GM12875 (cell line): ENCODE data around the gene DOCK3.
"Not testable (repeated sequence)": the region's sequence is repeated elsewhere in the genome, so short reads cannot be mapped to it uniquely, and the experiment has no call there.

ENCODE experiments used
- H3K4me3 ChIP-seq: one replicate; pipeline ENCODE4 v1.5.1; 2011; ENCODE audit warnings: low read depth, low read length, control low read depth
- CTCF ChIP-seq: IDR thresholded peaks from 2 replicates; pipeline ENCODE4 v1.5.1; 2011; ENCODE audit warnings: low read depth, mild to moderate bottlenecking, control low read depth, inconsistent platforms, low read length, moderate library complexity, borderline replicate concordance; ENCODE audit not compliant: insufficient read depth

Gene DOCK3

DNA sequence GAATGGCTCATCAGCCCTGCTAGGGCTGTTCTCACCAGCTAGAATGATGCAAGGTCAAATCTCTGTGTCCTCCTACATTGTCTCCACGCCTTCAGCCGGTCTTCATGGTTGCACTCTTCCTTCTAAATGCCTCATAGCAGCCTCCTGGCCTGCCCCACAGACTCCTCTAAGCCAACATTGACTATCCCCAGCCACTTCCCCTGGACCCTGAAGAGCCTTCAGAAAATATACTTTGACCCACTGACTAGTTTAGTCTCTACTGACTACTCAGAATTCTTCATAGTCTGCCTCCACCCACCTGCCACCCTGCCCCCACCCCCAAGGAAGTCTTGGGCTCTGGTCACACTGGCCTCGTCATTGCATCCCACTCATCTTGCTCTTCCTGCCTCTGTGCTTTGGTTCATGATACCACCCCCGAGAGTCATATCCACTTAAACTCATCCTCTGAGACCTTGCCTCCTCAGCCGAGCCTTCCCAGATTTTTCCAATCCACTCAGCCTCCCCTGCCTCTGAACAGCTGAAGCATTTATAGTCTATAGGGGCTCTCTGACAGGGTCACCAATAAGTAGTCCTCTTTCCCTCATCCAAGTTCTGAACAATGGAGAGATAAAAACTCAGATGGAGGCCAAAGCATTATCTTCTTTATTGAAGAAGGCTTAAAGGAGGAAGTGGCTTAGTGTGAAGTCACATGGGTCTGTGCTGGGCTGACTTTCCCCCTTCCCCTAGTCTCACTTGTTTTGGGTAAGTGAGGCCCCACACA, 9.5 kb upstream of the DOCK3 start:
- H3K4me3 ChIP-seq: no peak overlapping the region
- no peak for TF ChIP-seq CTCF

- not testable (repeated sequence) for H3K4me3 ChIP-seq
Observed at GRCh38 chr3:50665841-50666115, 8.9 kb upstream of the DOCK3 start.

GRCh38 chr3:50666837-50667236, 7.9 kb upstream of the DOCK3 start:
- TF ChIP-seq CTCF: no peak
- no peak overlapping the region for H3K4me3 ChIP-seq

DNA sequence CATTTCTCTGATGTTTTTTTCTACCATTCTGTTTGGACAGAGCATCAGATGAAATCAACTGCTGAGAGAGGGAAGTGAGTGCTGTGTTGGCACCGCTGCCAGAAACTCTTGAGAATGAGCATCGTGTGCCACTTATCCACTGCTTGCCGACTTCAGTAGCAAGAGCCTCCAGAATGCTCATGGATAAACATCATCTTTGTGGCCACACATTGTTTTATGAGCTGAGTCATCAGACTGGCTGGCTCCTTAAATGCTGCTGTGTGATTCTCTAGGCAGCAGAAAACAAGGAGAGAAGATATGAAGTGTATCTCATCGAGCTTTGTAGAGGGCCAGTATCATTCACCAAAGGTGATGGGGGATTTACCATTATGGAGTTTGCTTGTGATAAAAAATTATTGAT, 3.4 kb upstream of the DOCK3 start:
- H3K4me3 ChIP-seq: no peak overlapping the region
- TF ChIP-seq CTCF: no peak

DNA sequence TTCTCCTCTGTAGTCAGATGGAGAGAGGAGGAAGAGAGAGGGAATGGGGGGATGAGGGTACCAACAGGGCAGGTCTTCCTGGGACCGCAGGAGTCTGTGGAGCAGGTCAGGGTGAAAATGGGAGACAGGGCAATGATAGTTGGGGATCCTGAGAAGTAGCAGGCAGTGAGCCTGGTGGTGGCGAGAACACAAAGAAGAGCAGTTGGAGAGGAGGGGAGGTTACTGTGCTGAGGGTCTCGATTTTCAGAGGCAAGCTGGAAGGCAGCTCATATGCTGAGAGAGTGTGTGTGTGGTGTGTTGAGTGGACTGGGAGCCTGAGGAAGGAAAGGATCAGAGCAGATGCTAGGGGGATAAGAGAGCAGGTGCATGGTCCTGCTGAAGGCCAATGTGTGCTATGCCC, 2.1 kb upstream of the DOCK3 start:
- H3K4me3 ChIP-seq: no peak overlapping the region
- TF ChIP-seq CTCF: no peak

DNA sequence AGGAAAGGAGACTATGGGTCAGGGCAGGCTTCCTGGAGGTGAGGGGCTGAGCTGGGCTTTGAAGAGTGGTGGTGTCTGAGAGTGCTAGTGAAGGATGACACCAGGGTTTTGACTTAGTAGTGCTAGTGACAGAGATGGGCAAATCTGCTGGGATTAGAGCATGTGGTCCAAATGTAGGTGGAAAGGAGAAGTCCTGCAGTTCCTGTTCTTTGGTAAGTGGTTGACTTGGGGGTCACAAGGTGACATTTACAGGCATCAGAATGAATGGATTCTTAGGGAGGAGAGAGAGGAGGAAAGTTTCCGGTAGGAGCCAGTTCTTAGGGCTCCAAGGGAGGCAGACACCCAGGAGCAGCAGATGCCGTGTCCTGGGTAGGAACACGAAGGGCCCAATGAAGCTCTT, 796 bp upstream of the DOCK3 start:
- no peak for TF ChIP-seq CTCF
- no peak overlapping the region for H3K4me3 ChIP-seq

GRCh38 chr3:50675179-50676030, 678 bp downstream of the DOCK3 start:
- H3K4me3 ChIP-seq: no peak overlapping the region

More at GRCh38 chr3:50675179-50676030, 678 bp downstream of the DOCK3 start:
- TF ChIP-seq CTCF: peak; percentile 42; the same call in 1 of the 2 replicates
